Neural cell (in vitro differentiated cells): ENCODE data around the gene ZFP36.

Source experiments
- CTCF ChIP-seq: fragments of 450-650 bp; IDR thresholded peaks from 2 replicates; pipeline ENCODE4 v1.5.1; 2014; ENCODE audit warnings: antibody characterized with exemption, mild to moderate bottlenecking, moderate library complexity; ENCODE audit not compliant: poor library complexity, severe bottlenecking
- EP300 ChIP-seq: fragments of 450-650 bp; conservative IDR thresholded peaks from 2 replicates; pipeline ENCODE4 v1.6.1; 2014; ENCODE audit warnings: antibody characterized with exemption, mild to moderate bottlenecking, moderate library complexity; ENCODE audit not compliant: poor library complexity, severe bottlenecking
- EZH2 ChIP-seq: fragments of 200-600, 300-800 bp; shearing (Covaris generic), sonication (generic); IDR thresholded peaks from 2 replicates; pipeline ENCODE4 v1.6.1; 2014; ENCODE audit warnings: antibody characterized with exemption, low read length, borderline replicate concordance, mild to moderate bottlenecking; ENCODE audit not compliant: insufficient read depth, poor library complexity, severe bottlenecking
- MXI1 ChIP-seq: fragments of 450-650 bp; conservative IDR thresholded peaks from 2 replicates; pipeline ENCODE4 v1.6.1; 2014; ENCODE audit warnings: antibody characterized with exemption, mild to moderate bottlenecking; ENCODE audit not compliant: poor library complexity, severe bottlenecking
- POLR2AphosphoS5 ChIP-seq: IDR thresholded peaks from 2 replicates; pipeline ENCODE4 v1.6.1; 2012
- RAD21 ChIP-seq: fragments of 450-650 bp; conservative IDR thresholded peaks from 2 replicates; pipeline ENCODE4 v1.6.1; 2014; ENCODE audit warnings: antibody characterized with exemption, mild to moderate bottlenecking, moderate library complexity
- SMC3 ChIP-seq: fragments of 450-650 bp; conservative IDR thresholded peaks from 2 replicates; pipeline ENCODE4 v1.6.1; 2014; ENCODE audit warnings: antibody characterized with exemption, mild to moderate bottlenecking, moderate library complexity; ENCODE audit not compliant: poor library complexity

GRCh38 chr19:39413272-39413910 lies 6.7 kb downstream of the ZFP36 start:
- no peak for TF ChIP-seq CTCF
- no peak for TF ChIP-seq EZH2
- TF ChIP-seq RAD21, result no peak
- TF ChIP-seq POLR2AphosphoS5, result peak; percentile 83
- no peak for TF ChIP-seq EP300
- TF ChIP-seq SMC3, result no peak
- TF ChIP-seq MXI1, result no peak
